Astrocyte (in vitro differentiated cells and primary cell): ENCODE data around the gene RAD51AP2. TPM values are rescaled to one million over a fixed set of nuclear protein-coding genes. Genes with fewer than 3 reads are reported as not detected.

ENCODE experiments used
- DNase-seq: peaks from one replicate; pipeline ENCODE4 v3.0.0-alpha.2; 2010; ENCODE audit warnings: low read depth
- FAIRE-seq: peaks from 2 replicates; lab custom pipeline; 2011; peaks lifted over from hg19 to GRCh38; lab: Jason Lieb, UNC
- H2AFZ ChIP-seq: 2 replicates; pipeline ENCODE4 v1.6.0; 2012; ENCODE audit warnings: low read depth, low read length, inconsistent platforms
- H3K27ac ChIP-seq: 2 replicates; pipeline ENCODE4 v1.5.1; 2011; ENCODE audit warnings: low read depth, low read length, inconsistent platforms
- H3K27me3 ChIP-seq: 2 replicates; pipeline ENCODE4 v1.6.0; 2011; ENCODE audit warnings: low read length, inconsistent platforms; ENCODE audit not compliant: insufficient read depth
- H3K36me3 ChIP-seq: 2 replicates; pipeline ENCODE4 v1.5.1; 2011; ENCODE audit warnings: low read length, inconsistent platforms; ENCODE audit not compliant: insufficient read depth
- H3K4me1 ChIP-seq: 2 replicates; pipeline ENCODE4 v1.5.1; 2011; ENCODE audit warnings: low read length, inconsistent platforms; ENCODE audit not compliant: insufficient read depth
- H3K4me2 ChIP-seq: 2 replicates; pipeline ENCODE4 v1.6.0; 2012; ENCODE audit warnings: low read length, inconsistent platforms
- H3K4me3 ChIP-seq: 2 replicates; pipeline ENCODE4 v1.5.1; 2011; ENCODE audit warnings: low read depth, mild to moderate bottlenecking, low read length, inconsistent platforms; ENCODE audit not compliant: insufficient read depth
- H3K79me2 ChIP-seq: 2 replicates; pipeline ENCODE4 v1.6.0; 2012; ENCODE audit warnings: mild to moderate bottlenecking, low read length, inconsistent platforms; ENCODE audit not compliant: insufficient read depth
- H3K9ac ChIP-seq: 2 replicates; pipeline ENCODE4 v1.6.0; 2012; ENCODE audit warnings: mild to moderate bottlenecking, low read length, inconsistent platforms
- H3K9me3 ChIP-seq: 2 replicates; pipeline ENCODE4 v1.5.1; 2012; ENCODE audit warnings: low read depth, mild to moderate bottlenecking, low read length, inconsistent platforms; ENCODE audit not compliant: insufficient read depth
- H4K20me1 ChIP-seq: 2 replicates; pipeline ENCODE4 v1.6.0; 2012; ENCODE audit warnings: low read length, inconsistent platforms; ENCODE audit not compliant: insufficient read depth
- H3K27ac Mint-ChIP-seq: one replicate; pipeline ENCODE4 v1.8.0; 2021; ENCODE audit warnings: mild to moderate bottlenecking, mixed read lengths; ENCODE audit not compliant: unreplicated experiment
- H3K27me3 Mint-ChIP-seq: one replicate; pipeline ENCODE4 v1.8.0; 2021; ENCODE audit warnings: low read depth, mixed read lengths; ENCODE audit not compliant: unreplicated experiment
- H3K36me3 Mint-ChIP-seq: one replicate; pipeline ENCODE4 v1.8.0; 2021; ENCODE audit warnings: low read depth, mixed read lengths; ENCODE audit not compliant: unreplicated experiment
- H3K4me1 Mint-ChIP-seq: one replicate; pipeline ENCODE4 v1.8.0; 2021; ENCODE audit warnings: low read depth, mixed read lengths; ENCODE audit not compliant: unreplicated experiment
- H3K4me3 Mint-ChIP-seq: one replicate; pipeline ENCODE4 v1.8.0; 2021; ENCODE audit warnings: mild to moderate bottlenecking, moderate library complexity, mixed read lengths; ENCODE audit not compliant: unreplicated experiment
- H3K9me3 Mint-ChIP-seq: one replicate; pipeline ENCODE4 v1.8.0; 2021; ENCODE audit warnings: mild to moderate bottlenecking, mixed read lengths; ENCODE audit not compliant: unreplicated experiment
- CTCF ChIP-seq: IDR thresholded peaks from 2 replicates; pipeline ENCODE4 v1.5.1; 2011; ENCODE audit warnings: low read depth, mild to moderate bottlenecking, inconsistent platforms, low read length, moderate library complexity; ENCODE audit not compliant: insufficient read depth
- EZH2 ChIP-seq: IDR thresholded peaks from 2 replicates; pipeline ENCODE4 v1.6.1; 2012; ENCODE audit warnings: mild to moderate bottlenecking, low read length, inconsistent platforms; ENCODE audit not compliant: insufficient read depth
- total RNA-seq: library from RNA; stranded (reverse); gene quantifications from 2 replicates; pipeline ENCODE4 v1.2.1, GENCODE V29; 2021

RAD51AP2 gene
- total RNA-seq, 1 donor from 2014 or later = not detected

- Histone ChIP-seq H3K27me3 (no peaks in the 10 kb centered on the region), H3K4me1 (peaks cover 32% of the 10 kb centered on the region), H2AFZ (peak overlapping the region; percentile 87), H3K9ac (peak overlapping the region; percentile 87), H3K4me2 (peak overlapping the region; percentile 96), H4K20me1 (no peaks in the 10 kb centered on the region), H3K4me3 (peak overlapping the region; percentile 94), H3K79me2 (no peaks in the 10 kb centered on the region), H3K27ac (peak overlapping the region; percentile 83), H3K36me3 (no peaks in the 10 kb centered on the region), H3K9me3 (no peaks in the 10 kb centered on the region)
- Mint-ChIP-seq H3K36me3 (no peaks in the 10 kb centered on the region), H3K9me3 (no peaks in the 10 kb centered on the region), H3K27ac (peak overlapping the region; percentile 70), H3K4me3 (peak overlapping the region; percentile 91), H3K27me3 (peaks cover 18% of the 10 kb centered on the region), H3K4me1 (peaks cover 20% of the 10 kb centered on the region)
- DNase-seq = peak; percentile 70
- no peak for FAIRE-seq
- TF ChIP-seq EZH2 (no peak), CTCF (no peak)
Measured at GRCh38 chr2:17539611-17540092, 21.4 kb upstream of the RAD51AP2 start.

DNA sequence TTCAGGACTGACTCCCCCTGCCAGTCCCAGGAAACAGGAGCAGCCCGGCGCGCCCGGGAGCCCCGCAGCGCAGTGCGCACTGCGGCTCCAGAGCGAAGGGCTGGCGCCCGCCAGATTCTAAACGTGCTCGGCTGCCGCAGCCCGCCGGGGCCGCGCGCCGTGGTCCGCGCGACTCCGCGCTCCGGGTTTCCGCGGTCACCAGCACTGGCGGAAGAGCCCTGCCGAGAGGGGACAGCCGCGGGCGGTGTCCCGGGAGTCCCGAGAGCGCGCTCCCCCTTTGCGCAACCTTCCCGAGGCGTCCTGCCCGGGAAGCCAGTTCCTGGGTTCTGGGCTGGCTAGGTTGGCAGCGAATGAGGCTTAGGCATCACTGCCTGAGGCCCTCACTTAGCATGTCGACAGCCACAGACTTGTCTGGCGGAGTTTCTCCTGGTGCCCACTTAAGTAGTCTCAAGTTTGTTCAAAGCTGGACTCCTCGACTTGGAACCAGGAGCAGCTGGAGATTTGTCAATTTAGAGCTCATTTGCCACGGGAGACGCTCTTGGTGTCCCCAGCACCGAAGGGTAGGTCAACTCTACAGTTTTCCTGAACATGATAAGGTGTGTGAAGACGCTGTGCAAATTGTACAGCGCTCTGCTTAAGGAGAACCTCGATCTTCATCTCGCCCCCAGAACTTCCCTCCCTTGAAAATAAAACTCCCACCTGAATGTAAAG lies 20.8 kb upstream of the RAD51AP2 start:
- peak overlapping the region; percentile 91 for H3K4me3 Mint-ChIP-seq
- H3K4me1 Mint-ChIP-seq = peaks cover 18% of the 10 kb centered on the region
- Histone ChIP-seq H3K79me2 (no peaks in the 10 kb centered on the region), H3K27ac (peak overlapping the region; percentile 83), H3K9me3 (no peaks in the 10 kb centered on the region), H3K9ac (peak overlapping the region; percentile 87), H3K4me2 (peak overlapping the region; percentile 96), H3K4me3 (peak overlapping the region; percentile 94), H2AFZ (peak overlapping the region; percentile 76), H3K36me3 (no peaks in the 10 kb centered on the region), H3K4me1 (peaks cover 29% of the 10 kb centered on the region), H3K27me3 (no peaks in the 10 kb centered on the region), H4K20me1 (no peaks in the 10 kb centered on the region)
- H3K27ac Mint-ChIP-seq = peak overlapping the region; percentile 70
- TF ChIP-seq EZH2 = no peak
- TF ChIP-seq CTCF = no peak
- peaks cover 18% of the 10 kb centered on the region for H3K27me3 Mint-ChIP-seq
- no peaks in the 10 kb centered on the region for H3K36me3 Mint-ChIP-seq
- DNase-seq (peak; percentile 60), FAIRE-seq (no peak)
- H3K9me3 Mint-ChIP-seq = no peaks in the 10 kb centered on the region
